DMS79 treated with DMSO at 0.1 percent for 48 hours (cell line): ENCODE data around the gene GFER.
"Not testable (repeated sequence)": the region's sequence is repeated elsewhere in the genome, so short reads cannot be mapped to it uniquely, and the experiment has no call there.

Experiments used
- DNase-seq: peaks from one replicate; lab custom pipeline; 2025; lab: John Stamatoyannopoulos, UW

GFER gene

DNA sequence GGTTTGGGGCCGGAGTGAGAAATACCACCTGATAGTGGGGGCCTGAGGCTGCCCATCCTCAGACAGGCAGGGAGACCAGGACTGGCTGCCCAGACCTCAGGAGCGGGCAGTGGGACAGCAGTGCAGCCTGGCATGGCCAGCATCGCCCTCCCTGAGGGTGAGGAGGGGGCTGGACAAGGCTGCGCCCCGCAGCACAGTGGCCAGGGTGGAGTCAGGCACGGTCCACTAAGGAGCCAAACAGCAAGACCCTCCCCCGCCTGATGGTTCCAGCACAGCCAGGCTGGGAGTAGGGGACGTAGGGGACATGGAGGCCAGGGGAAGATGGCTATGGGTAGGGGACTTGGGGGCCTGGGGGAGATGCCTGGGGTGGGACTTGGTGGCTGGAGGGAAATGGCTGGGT is 22.3 kb downstream of the GFER start:
- no peak for DNase-seq

DNA sequence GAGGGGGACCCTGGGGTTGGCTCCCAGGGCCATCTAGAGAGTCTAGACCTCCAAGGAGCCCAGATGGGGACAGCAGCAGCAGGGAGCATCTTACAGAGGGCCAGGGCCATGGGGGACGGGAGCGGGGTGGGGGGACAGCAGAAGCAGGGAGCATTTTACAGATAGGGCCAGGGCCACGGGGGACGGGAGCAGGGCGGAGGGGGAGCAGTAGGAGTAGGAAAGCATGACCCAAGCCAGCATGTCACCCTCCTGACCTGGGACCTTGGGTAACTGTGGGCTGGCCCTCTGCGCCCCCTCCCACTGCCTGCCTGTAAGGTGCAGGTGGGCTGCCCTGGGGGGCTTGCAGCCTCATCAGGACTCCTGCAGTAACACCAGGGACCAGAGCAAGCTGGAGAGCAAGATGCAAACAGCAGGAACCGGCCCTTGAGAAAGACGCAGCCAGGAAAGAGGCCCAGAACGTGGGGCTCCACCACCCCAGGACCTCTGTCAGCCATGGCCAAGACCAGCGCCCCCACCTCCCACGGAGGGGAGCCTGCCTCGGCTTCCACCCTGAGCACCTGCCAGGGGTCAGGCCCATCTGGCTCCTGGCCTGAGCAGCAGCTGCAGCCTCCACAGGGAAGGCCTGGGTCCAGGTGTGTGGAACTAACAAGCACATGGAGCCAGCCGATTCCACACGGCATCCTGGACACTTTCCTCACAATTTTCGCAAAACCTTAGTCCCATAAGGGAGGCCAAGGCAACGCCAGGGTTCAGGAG is 23.3 kb downstream of the GFER start:
- DNase-seq: no peak

DNA sequence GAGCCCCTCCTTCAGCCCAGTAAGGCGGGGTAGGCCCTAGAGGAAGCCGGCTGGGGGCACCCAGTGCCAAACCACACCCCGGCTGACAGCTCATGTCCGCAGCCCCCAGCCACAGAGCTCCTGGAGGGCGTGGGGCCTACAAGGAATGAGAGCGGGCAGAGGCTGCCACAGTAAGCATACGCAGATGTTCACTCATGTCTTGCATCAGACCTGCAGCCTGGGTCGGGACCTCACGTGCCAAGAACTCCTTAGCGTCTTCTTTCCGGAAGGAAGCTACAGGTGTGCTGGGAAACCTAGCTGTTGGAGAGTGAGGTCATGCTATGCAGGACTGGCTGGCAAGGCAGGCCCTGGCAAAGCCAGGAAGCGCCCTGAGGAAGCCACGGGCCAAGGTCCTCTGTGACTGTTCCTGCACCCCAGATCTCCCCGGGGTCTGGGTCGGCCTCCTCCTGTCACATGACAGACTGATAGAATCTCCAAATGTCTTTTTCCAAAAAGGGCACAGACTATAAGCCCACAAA is 24.1 kb downstream of the GFER start:
- DNase-seq: no peak

DNA sequence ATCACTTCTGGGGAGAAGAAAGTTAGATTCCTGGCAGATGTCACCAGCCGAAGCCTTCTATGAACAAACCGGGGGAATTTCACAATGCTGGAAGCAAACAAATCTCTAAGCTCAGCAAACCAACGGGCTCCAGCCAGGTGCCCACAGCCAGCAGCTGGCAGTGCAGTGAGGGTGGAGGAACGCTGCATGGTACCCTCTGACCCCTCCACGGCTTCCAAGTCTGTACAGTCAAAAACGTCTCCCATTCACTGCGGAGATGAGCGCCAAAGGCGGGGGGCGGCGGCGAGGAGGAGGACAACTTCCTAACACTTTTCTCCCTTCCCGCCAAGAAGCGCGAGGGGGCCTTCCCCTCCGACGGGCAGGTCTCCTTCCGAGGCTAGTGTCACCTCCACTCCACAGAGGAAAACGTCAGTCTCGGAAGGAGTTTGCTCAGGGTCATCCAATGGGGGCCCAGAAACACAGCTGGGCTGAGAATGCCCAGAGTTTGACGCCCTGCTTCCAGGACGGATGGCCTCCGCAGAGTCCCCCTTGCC is 24.7 kb downstream of the GFER start:
- DNase-seq: no peak

DNA sequence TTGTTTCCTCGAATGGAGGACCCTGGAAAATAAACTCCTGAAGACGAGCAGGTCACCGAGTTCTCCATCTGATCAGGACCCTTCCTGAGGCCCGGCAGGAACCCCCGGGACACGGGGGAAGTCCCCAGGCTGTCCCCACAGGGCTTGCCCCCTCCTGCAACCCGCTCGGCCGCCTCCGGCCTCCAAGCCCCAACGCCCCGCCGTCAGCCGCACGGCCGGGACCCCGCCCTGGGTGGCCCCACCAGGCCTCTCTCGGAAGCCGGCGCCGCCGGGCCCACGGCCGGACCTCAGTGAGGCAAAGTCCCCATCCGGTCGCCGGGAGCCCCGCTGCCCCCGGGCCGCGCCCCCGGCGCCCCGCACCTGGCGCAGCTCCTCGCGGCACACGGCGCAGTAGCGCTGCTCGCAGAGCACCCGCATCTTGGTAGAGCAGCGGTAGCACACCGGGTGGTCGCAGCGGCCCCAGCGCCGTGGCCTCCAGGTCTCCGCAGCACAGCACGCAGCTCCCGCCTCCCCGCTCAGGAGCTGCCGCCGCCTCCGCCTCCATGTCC is 25.2 kb downstream of the GFER start:
- DNase-seq: no peak

DNA sequence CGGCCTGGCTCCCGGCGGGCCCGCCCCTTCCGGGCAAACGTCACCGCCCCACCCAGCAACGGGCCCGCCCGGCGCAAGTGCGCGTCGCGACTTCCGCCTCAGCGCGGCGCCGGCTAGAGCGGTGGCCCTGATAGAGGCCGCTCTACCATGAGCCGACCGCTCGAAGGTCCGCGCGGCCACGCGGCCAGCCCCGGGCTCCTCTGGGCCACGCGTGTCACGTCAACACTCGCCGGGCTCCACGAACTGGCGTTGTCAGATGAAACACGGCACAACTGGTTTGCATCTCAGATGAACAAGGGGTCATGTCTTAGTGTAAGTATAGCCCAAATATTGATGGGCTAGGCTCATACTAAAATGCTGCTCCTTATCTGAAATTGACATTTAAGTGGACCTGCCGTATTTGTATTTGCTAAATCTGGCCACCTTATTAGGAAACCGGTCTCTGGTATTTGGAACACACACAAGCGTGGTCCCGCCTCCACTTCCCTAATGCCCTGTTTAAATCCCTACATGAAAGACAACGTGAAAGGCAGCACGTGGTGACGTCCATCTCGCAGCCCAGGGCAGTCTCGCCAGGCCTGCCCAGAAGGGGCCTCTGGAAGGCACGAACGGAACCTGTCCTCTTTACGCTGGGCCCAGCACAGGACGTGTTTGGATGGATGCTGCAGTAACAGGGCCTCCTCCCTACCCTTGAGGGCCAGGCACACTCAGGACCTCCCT is 26.0 kb downstream of the GFER start, which contains the start of gene ZNF598:
Gene ZNF598, minus strand, starts transcription at position 31 of the 720 bp plus-strand sequence.
- DNase-seq: peak; percentile 58

DNA sequence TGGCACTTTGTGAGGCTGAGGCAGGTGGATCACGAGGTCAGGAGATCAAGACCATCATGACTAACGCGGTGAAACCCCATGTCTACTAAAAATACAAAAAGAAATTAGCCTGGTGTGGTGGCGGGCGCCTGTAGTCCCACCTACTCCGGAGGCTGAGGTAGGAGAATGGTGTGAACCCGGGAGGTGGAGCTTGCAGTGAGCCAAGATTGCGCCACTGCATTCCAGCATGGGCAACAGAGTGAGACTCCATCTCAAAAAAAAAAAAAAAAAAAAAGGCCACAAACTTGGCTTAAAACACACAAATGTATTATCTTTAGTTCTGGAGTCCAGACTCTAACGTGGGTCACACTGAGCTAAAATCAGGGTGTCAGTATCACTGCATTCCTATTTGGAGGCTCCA is 27.7 kb downstream of the GFER start:
- not testable (repeated sequence) for DNase-seq

DNA sequence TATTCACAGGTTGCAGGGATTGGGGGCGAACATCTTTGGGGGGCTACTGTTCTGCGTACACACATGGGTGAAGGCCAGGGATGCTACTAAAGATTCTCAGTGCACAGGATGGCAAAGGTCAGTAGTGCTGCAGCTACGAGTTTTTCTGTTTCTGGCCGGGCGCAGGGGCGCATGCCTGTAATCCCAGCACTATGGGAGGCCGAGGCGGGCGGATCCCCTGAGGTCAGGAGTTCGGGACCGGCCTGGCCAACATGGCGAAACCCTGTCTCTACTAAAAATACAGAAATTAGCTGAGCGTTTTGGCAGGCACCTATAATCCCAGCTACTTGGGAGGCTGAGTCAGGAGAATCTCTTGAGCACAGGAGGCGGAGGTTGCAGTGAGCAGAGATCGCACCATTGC is 29.5 kb downstream of the GFER start:
- no peak for DNase-seq

DNA sequence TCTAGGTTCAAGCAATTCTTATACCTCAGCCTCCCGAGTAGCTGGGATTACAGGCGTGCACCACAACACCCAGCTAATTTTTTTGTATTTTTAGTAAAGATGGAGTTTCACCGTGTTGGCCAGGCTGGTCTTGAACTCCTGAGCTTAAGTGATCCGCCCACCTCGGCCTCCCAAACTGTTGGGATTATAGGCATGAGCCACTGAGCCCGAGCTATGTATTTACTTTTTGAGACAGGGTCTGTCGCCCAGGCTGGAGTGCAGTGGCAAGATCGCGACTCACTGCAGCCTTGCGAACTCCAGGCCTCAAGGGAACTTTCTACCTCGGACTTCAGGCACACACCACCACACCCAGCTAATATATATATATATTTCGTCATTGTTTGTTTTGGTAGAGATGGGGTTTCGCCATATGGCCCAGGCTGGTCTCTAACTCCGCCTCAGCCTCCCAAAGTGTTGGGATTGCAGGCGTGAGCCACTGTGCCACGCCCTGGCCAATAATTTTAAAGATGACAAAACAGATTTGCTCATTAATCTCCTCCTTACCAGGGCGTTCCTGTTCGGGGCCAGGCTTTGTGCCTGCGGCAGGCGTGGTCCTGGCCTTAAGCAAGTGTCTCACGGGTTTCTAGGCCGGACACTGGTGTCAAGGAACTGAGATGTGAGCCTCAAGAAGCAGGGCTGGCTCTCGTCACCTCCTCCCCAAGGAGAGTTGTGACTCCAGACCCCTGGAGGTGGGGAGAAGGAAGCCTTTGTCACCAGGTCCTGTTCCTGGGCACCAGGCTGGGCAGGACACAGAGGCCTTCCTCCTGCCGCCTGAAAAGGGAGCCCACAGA is 31.3 kb downstream of the GFER start:
- no peak for DNase-seq

DNA sequence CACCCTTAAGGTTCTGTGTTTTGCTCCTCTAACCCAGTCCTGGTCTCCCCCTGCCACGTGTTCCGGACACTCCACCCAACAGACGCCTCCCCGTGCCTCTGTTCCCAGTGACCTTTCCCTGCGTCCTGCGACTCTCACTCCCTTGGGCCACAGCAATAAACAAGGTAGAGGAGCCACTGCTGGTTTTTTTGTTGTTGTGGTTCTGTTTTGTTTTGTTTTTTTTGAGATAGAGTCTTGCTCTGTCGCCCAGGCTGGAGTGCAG is 31.9 kb downstream of the GFER start:
- DNase-seq: no peak

DNA sequence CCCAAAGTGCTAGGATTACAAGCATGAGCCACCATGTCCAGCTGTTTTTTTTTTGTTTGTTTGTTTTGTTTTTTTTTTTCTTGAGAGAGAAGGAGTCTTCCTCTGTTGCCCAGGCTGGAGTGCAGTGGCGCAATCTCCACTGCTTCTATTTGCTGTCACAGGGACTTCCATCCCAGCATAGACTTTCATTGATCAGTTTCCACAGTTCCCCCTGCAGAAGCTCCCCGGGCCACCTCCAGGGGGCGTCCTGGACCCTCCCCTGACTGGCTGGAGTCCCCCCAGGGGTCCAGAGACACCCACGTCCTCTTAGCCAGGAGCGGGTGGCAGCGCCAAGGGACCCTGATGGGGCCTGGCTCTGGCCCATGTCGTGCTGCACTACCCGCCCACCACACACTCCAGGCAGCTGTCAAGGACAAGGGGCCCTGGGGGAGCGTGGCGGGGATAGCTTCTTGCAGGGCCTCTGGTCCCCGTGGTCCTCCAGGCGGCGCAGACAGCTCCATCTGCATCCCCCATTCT is 32.5 kb downstream of the GFER start:
- no peak for DNase-seq

DNA sequence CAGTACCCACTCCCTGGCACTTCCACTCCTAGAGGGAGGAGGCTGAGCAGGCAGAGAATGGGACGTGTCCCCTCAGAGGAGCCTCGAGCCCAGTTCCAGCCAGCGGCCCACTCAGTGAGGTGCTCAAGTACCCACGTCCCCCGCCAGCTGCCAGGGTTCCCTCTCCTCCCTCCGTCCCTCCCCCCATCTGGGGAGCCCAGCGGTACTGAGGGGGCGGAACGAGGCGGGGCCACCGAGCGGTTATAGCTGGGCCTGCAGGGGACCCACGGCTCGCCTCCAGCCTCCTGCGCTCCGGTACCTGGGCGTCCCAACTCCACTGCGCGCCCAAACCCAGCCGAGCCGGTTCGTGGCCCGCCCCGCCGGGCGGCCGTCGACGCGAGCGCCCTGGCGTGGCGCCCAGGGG is 35.5 kb downstream of the GFER start, which contains the start of gene NPW:
Gene NPW, plus strand, starts transcription at position 268 of the 403 bp plus-strand sequence.
- peak; percentile 30 for DNase-seq

DNA sequence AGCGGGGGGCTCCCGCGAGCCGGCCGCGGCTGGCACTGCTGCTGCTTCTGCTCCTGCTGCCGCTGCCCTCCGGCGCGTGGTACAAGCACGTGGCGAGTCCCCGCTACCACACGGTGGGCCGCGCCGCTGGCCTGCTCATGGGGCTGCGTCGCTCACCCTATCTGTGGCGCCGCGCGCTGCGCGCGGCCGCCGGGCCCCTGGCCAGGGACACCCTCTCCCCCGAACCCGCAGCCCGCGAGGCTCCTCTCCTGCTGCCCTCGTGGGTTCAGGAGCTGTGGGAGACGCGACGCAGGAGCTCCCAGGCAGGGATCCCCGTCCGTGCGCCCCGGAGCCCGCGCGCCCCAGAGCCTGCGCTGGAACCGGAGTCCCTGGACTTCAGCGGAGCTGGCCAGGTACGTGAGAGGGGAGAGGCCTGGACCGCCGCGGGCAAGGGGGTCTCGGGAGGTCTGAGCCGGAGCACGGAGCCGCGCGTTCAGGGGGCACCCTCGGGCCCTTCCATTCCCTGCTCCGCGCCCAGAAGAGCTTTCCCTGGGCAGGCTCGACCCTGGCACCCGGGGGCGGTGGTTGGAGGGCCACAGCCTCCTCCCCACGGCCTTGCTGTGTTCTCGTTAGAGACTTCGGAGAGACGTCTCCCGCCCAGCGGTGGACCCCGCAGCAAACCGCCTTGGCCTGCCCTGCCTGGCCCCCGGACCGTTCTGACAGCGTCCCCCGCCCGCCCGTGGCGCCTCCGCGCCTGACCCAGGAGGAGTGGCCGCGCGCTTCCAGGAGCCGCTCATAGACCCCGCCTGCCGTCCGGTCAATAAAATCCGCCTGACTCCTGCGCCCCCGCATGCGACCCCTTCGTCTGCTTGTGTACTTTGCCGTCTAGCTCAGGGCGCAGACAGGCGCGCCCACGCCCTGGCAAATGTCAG is 36.2 kb downstream of the GFER start:
- no peak for DNase-seq

DNA sequence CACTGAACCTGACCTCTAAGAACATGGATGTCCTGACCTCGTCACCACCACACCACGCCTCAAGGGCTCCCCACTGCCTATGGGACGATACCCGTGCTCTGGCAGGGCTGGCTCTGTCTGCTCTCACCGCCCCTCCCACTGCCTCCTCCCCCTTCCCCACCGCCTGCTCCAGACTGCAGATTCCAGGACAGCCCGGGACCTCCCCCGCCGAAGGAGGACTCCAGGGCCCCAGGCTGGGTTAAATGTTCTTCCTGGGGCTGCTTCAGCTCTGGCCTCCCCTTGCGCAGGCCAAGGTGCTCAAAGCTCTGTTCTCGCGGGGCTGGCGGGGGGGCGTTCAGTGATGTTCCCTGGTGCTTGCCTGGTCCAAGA is 38.7 kb downstream of the GFER start:
- DNase-seq: no peak

DNA sequence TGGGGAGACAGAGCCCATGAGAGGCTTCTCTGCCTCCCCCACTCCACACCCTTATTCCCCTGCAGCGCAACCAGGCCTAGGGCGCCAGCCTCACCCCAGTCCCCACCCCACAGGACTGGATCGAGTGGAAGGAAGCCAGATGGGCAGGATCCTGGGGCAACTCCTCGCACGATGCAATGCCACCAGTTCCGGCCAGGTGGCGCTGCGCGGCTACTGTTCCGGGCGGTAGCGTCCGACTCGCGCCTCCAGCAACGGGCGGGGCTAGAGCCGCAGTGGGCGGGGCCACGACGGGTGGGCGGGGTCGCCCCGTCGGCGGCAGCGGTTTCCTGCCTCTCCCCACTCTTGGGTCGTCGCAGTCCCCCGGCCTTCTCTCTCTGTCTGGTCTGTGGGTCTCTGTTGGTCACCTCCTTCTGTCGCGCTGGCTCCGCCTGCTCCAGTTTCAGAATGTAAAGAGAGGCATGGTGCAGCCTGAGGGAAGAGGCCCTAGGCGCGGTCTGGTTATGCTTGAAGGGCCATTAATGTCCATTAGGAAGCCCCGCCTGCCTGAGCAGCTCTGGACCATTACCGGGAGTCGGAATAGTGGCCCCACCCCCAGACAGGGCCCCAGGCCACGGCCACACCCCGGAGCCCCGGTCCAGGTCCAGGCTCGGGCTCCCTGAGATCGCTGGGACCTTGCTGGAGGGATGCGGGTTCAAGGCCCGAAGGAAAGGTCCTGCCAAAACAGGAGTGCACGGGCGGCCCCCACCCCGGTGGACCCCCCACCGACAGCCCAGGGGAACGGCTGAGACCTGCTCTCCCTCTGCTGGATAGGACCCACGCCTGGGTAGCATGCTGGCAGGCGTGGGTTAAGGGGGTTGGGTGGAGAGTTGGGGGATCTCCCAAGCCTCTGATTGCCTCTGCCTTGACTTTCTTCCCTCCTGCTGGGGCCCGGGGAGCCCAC is 39.4 kb downstream of the GFER start:
- peak; percentile 95 for DNase-seq

DNA sequence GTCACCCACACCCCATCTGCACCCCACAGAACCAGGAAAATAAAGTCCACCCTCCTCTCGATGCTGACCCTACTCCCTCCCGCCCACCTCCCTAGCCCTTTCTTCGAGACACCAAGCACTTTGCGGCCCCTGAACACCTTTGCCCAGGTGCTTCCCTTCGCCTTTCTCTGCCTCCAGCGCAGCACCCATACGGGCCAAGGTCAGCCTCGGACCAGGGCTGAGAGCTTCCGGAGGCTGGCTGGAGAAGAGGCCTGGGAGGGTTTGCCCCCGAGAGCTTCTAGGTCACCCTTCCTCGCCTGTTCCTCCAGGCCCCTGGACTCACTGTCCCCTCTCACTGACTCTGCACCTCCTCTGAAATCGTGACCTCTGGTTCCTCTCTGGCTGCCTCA is 40.0 kb downstream of the GFER start:
- no peak for DNase-seq

DNA sequence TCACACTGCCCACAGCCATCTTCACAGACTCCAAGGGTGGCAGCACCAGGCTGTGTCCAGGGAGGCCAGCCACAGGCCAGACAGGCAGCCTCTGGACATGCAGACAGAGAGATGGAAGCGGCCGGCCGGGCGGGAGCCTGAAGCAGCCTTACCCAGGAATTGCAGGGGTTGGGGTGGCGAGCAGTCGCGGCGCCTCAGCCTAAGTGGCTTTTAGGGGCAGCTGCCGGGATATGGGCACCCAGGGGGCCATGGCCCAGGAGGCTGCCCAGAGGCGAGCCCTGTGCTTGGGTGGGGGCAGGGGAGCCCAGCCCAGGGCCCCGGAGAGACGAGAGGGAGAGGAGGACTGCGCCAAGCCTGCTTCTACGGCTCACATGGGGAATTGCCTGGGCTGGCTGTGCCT is 41.3 kb downstream of the GFER start:
- DNase-seq: no peak

DNA sequence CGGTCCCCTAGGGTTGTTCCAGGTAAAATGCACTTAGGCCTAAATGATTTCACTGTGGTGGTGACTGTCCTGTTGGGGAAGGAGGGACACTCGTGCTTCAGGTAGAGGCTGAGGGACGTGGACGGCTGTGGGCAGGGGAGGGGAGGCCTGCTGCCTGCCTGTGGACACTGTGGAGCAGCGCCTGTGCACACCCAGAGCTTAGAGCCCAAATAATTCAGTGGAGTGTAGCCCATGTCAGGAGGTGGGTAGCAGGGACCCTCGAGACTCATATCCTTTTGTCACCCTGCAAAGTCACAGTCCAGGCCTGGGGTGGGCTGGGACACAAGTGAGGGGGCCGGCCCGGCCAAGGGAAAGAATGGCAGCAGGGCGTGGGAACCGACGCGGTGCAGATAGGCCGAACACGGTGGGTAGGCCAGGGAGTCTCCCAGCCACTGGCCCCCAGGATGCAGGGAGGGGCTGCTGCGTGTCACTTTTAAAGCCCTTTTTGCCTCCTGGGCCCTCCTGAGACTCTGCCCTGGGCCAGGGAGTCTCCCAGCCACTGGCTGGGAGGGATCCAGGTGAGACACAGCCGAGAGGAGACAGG is 42.0 kb downstream of the GFER start:
- no peak for DNase-seq

DNA sequence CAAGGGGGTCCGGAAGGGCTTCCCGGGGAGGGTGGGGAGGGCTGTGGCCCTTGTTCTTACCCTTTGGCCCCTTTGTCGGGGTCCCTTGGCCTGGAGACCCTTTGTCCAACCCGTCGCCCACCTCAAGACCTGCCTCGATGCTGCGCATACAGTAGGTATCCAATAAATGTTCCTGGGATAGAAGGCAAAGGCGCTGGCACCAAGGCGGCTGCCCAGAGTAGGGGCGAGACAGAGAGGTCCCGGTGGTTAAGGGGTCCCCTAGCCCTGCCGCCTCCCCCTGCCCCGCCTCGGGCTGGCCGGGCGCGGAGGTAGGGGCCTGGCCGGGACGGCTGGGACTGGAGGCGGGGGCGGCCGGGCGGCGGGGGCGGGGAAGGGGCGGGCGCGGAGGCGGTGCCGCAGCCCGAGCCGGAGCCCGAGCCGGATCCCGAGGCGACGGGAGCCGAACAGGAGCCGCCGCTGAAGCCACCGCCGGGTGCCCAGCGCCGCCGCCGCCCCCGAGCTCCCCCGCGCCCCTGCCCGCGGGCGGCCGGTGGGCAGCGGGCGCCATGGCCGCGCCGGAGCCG is 42.5 kb downstream of the GFER start, which contains the start of gene NHERF2:
Gene NHERF2, plus strand, starts transcription at position 442 of the 563 bp plus-strand sequence. Its CDS starts 104 bp downstream, at position 546.
- no peak for DNase-seq
